ENCODE results near the gene MEGF8. TPM values are rescaled to one million over a fixed set of nuclear protein-coding genes. Genes with fewer than 3 reads are reported as not detected.

The MEGF8 gene
- total RNA-seq, 2 donors from 2014 or later: 9.7 to 14.0 TPM

- H3K27ac Mint-ChIP-seq: no peak overlapping the region
- ATAC-seq (replicated peaks in 1 of 2) (no peak), DNase-seq (no peak)
- no peaks in the 10 kb centered on the region for H3K27me3 Mint-ChIP-seq (ENCODE audit: low read depth)
- no peaks in the 10 kb centered on the region for H3K36me3 Mint-ChIP-seq (ENCODE audit: insufficient read depth in 2 of 2)
- no peaks in the 10 kb centered on the region for H3K4me1 Mint-ChIP-seq (ENCODE audit: low read depth)
- H3K9me3 Mint-ChIP-seq: no peaks in the 10 kb centered on the region
- H3K4me3 Mint-ChIP-seq: no peak overlapping the region
Observed at GRCh38 chr19:42349378-42350107, 24.1 kb downstream of the MEGF8 start.

GRCh38 chr19:42350417-42350816 lies 25.0 kb downstream of the MEGF8 start:
- Mint-ChIP-seq H3K9me3 (no peaks in the 10 kb centered on the region), H3K27me3 (ENCODE audit: low read depth) (no peaks in the 10 kb centered on the region), H3K27ac (no peak overlapping the region), H3K4me1 (ENCODE audit: low read depth) (no peaks in the 10 kb centered on the region), H3K36me3 (ENCODE audit: insufficient read depth in 2 of 2) (no peaks in the 10 kb centered on the region), H3K4me3 (no peak overlapping the region)
- no peak for DNase-seq
- ATAC-seq (replicated peaks in 1 of 2): no peak

- H3K36me3 Mint-ChIP-seq (ENCODE audit: insufficient read depth in 2 of 2): no peaks in the 10 kb centered on the region
- DNase-seq (no peak), ATAC-seq (replicated peaks in 1 of 2) (no peak)
- no peak overlapping the region for H3K27ac Mint-ChIP-seq
- no peaks in the 10 kb centered on the region for H3K4me1 Mint-ChIP-seq (ENCODE audit: low read depth)
- H3K27me3 Mint-ChIP-seq (ENCODE audit: low read depth): no peaks in the 10 kb centered on the region
- no peaks in the 10 kb centered on the region for H3K9me3 Mint-ChIP-seq
- H3K4me3 Mint-ChIP-seq: no peak overlapping the region
Observed at GRCh38 chr19:42351079-42351735, 25.8 kb downstream of the MEGF8 start.

GRCh38 chr19:42352301-42353259 lies 27.1 kb downstream of the MEGF8 start:
- Mint-ChIP-seq H3K27me3 (ENCODE audit: low read depth) (no peaks in the 10 kb centered on the region), H3K27ac (no peak overlapping the region), H3K9me3 (no peaks in the 10 kb centered on the region), H3K36me3 (ENCODE audit: insufficient read depth in 2 of 2) (no peaks in the 10 kb centered on the region), H3K4me3 (no peak overlapping the region), H3K4me1 (ENCODE audit: low read depth) (no peaks in the 10 kb centered on the region)
- peak; percentile 39 to 69 for ATAC-seq (replicated peaks in 1 of 2)
- DNase-seq: no peak

GRCh38 chr19:42353341-42354015 lies 28.0 kb downstream of the MEGF8 start:
- DNase-seq (no peak), ATAC-seq (replicated peaks in 1 of 2) (no peak)
- Mint-ChIP-seq H3K36me3 (ENCODE audit: insufficient read depth in 2 of 2) (no peaks in the 10 kb centered on the region), H3K4me3 (no peak overlapping the region), H3K9me3 (no peaks in the 10 kb centered on the region), H3K27me3 (ENCODE audit: low read depth) (no peaks in the 10 kb centered on the region), H3K4me1 (ENCODE audit: low read depth) (no peaks in the 10 kb centered on the region), H3K27ac (no peak overlapping the region)

- H3K4me3 Mint-ChIP-seq: no peak overlapping the region
- DNase-seq: no peak
- no peak for ATAC-seq (replicated peaks in 1 of 2)
- H3K4me1 Mint-ChIP-seq (ENCODE audit: low read depth): no peaks in the 10 kb centered on the region
- no peaks in the 10 kb centered on the region for H3K27me3 Mint-ChIP-seq (ENCODE audit: low read depth)
- H3K36me3 Mint-ChIP-seq (ENCODE audit: insufficient read depth in 2 of 2): no peaks in the 10 kb centered on the region
- H3K9me3 Mint-ChIP-seq: no peaks in the 10 kb centered on the region
- H3K27ac Mint-ChIP-seq: no peak overlapping the region
Observed at GRCh38 chr19:42355896-42356295, 30.5 kb downstream of the MEGF8 start.

GRCh38 chr19:42356686-42357085 lies 31.3 kb downstream of the MEGF8 start:
- Mint-ChIP-seq H3K36me3 (ENCODE audit: insufficient read depth in 2 of 2) (no peaks in the 10 kb centered on the region), H3K9me3 (no peaks in the 10 kb centered on the region), H3K4me3 (no peak overlapping the region), H3K27ac (no peak overlapping the region), H3K4me1 (ENCODE audit: low read depth) (no peaks in the 10 kb centered on the region), H3K27me3 (ENCODE audit: low read depth) (no peaks in the 10 kb centered on the region)
- DNase-seq (no peak), ATAC-seq (replicated peaks in 1 of 2) (no peak)

GRCh38 chr19:42357290-42357689 lies 31.9 kb downstream of the MEGF8 start:
- ATAC-seq (replicated peaks in 1 of 2) (no peak), DNase-seq (no peak)
- H3K9me3 Mint-ChIP-seq: no peaks in the 10 kb centered on the region
- no peaks in the 10 kb centered on the region for H3K4me1 Mint-ChIP-seq (ENCODE audit: low read depth)
- H3K4me3 Mint-ChIP-seq: no peak overlapping the region
- H3K27ac Mint-ChIP-seq: no peak overlapping the region
- H3K27me3 Mint-ChIP-seq (ENCODE audit: low read depth): no peaks in the 10 kb centered on the region
- no peaks in the 10 kb centered on the region for H3K36me3 Mint-ChIP-seq (ENCODE audit: insufficient read depth in 2 of 2)

GRCh38 chr19:42360787-42361544 lies 35.5 kb downstream of the MEGF8 start:
- no peaks in the 10 kb centered on the region for H3K4me1 Mint-ChIP-seq (ENCODE audit: low read depth)
- no peaks in the 10 kb centered on the region for H3K27me3 Mint-ChIP-seq (ENCODE audit: low read depth)
- H3K4me3 Mint-ChIP-seq: no peak overlapping the region
- no peaks in the 10 kb centered on the region for H3K9me3 Mint-ChIP-seq
- no peak overlapping the region for H3K27ac Mint-ChIP-seq
- DNase-seq (no peak), ATAC-seq (replicated peaks in 1 of 2) (no peak)
- H3K36me3 Mint-ChIP-seq (ENCODE audit: insufficient read depth in 2 of 2): peaks cover 5 to 6% of the 10 kb centered on the region in 2 donors

GRCh38 chr19:42361545-42361910 lies 36.1 kb downstream of the MEGF8 start:
- no peak overlapping the region for H3K4me3 Mint-ChIP-seq
- no peak overlapping the region for H3K27ac Mint-ChIP-seq
- ATAC-seq (replicated peaks in 1 of 2): no peak
- no peaks in the 10 kb centered on the region for H3K4me1 Mint-ChIP-seq (ENCODE audit: low read depth)
- H3K27me3 Mint-ChIP-seq (ENCODE audit: low read depth): no peaks in the 10 kb centered on the region
- H3K9me3 Mint-ChIP-seq: no peaks in the 10 kb centered on the region
- DNase-seq: no peak
- peaks cover 5 to 6% of the 10 kb centered on the region in 2 donors for H3K36me3 Mint-ChIP-seq (ENCODE audit: insufficient read depth in 2 of 2)

GRCh38 chr19:42362342-42362741 lies 36.9 kb downstream of the MEGF8 start:
- H3K27ac Mint-ChIP-seq: no peak overlapping the region
- H3K9me3 Mint-ChIP-seq: no peaks in the 10 kb centered on the region
- no peak for DNase-seq
- H3K4me3 Mint-ChIP-seq: no peak overlapping the region
- no peaks in the 10 kb centered on the region for H3K4me1 Mint-ChIP-seq (ENCODE audit: low read depth)
- no peaks in the 10 kb centered on the region for H3K27me3 Mint-ChIP-seq (ENCODE audit: low read depth)
- H3K36me3 Mint-ChIP-seq (ENCODE audit: insufficient read depth in 2 of 2): peaks cover 5 to 6% of the 10 kb centered on the region in 2 donors
- ATAC-seq (replicated peaks in 1 of 2): no peak

GRCh38 chr19:42362891-42363440 lies 37.5 kb downstream of the MEGF8 start:
- H3K36me3 Mint-ChIP-seq (ENCODE audit: insufficient read depth in 2 of 2): peaks cover 5 to 6% of the 10 kb centered on the region in 2 donors
- ATAC-seq (replicated peaks in 1 of 2) (no peak), DNase-seq (no peak)
- no peak overlapping the region for H3K4me3 Mint-ChIP-seq
- no peak overlapping the region for H3K27ac Mint-ChIP-seq
- no peaks in the 10 kb centered on the region for H3K9me3 Mint-ChIP-seq
- H3K27me3 Mint-ChIP-seq (ENCODE audit: low read depth): no peaks in the 10 kb centered on the region
- H3K4me1 Mint-ChIP-seq (ENCODE audit: low read depth): no peaks in the 10 kb centered on the region

All from activated T-cell treated with anti-CD3 and anti-CD28 coated beads, Interleukin-2, amount 50 U/mL, for 72 hours (primary cell).